SH-SY5Y (cell line): Measurements from ENCODE around the gene SNX11.

Source experiments
- GATA2 ChIP-seq: IDR thresholded peaks from 2 replicates; pipeline ENCODE4 v1.6.1; 2011; ENCODE audit warnings: mild to moderate bottlenecking, low read depth, low read length
- GATA3 ChIP-seq: IDR thresholded peaks from 2 replicates; pipeline ENCODE4 v1.6.1; 2011; ENCODE audit warnings: low read depth, mild to moderate bottlenecking, low read length, moderate library complexity

GRCh38 chr17:48106802-48107136, 797 bp upstream of the SNX11 start:
- TF ChIP-seq GATA2 (no peak), GATA3 (no peak)
